ENCODE measurements around the gene PHF20. TPM values are rescaled to one million over a fixed set of nuclear protein-coding genes. Genes with fewer than 3 reads are reported as not detected.
A peak's percentile ranks its signal among the peaks of the same experiment; 100 is the strongest.
"Not testable (repeated sequence)": the region's sequence is repeated elsewhere in the genome, so short reads cannot be mapped to it uniquely, and the experiment has no call there.

Gene PHF20
- total RNA-seq, 1 experiment from 2014 or later, result 65.8 TPM

GRCh38 chr20:35954907-35955251 is 183.1 kb downstream of the PHF20 start:
- Mint-ChIP-seq H3K9me3 (peaks cover 10% of the 10 kb centered on the region), H3K27ac (peak overlapping the region; percentile 99), H3K4me3 (peak overlapping the region; percentile 98), H3K27me3 (ENCODE audit: low read depth) (peaks cover 5% of the 10 kb centered on the region), H3K4me1 (peaks cover 10% of the 10 kb centered on the region), H3K36me3 (peaks cover 5% of the 10 kb centered on the region; the same call in 1 of the 2 replicates)
- DNase-seq (ENCODE audit: low spot score), result no peak
- ChIA-PET CTCF (interaction anchor here (0.6 to 4.6 kb wide), 61 partner anchors 8 to 500 kb away, joined by 3 to 103 read pairs (median 6); partner anchors contain the start of genes CNBD2, CPNE1, ERGIC3 and RBM12), POLR2A (interaction anchor here (0.6 to 2.4 kb wide), 16 partner anchors 13 to 616 kb away, joined by 3 to 30 read pairs (median 4); partner anchors contain the start of genes CEP250, CNBD2, NFS1 and RBM39)
- no peak for TF ChIP-seq RELA (CRISPR knock-in tag; IDR thresholded peaks at IDR 0.05; ENCODE audit: borderline replicate concordance)
- no peak for TF ChIP-seq ATF1 (CRISPR knock-in tag; IDR thresholded peaks at IDR 0.05)
- no peak for TF ChIP-seq CREM (CRISPR knock-in tag; IDR thresholded peaks at IDR 0.05)
- TF ChIP-seq ZNF512 (CRISPR knock-in tag; IDR thresholded peaks at IDR 0.05; ENCODE audit: borderline replicate concordance), result no peak
- no peak for TF ChIP-seq NR3C1 (CRISPR knock-in tag; conservative IDR thresholded peaks at IDR 0.05; ENCODE audit: low read depth)
- TF ChIP-seq PREB (CRISPR knock-in tag; IDR thresholded peaks at IDR 0.05; ENCODE audit: borderline replicate concordance), result peak; percentile 26; the same call in 1 of the 2 replicates
- TF ChIP-seq E2F5 (CRISPR knock-in tag; IDR thresholded peaks at IDR 0.05), result 0 out of 2 replicates have a peak, but pooled peaks have one; percentile 11
- no peak for ATAC-seq

- H3K36me3 Mint-ChIP-seq, result peaks cover 5% of the 10 kb centered on the region; the same call in 1 of the 2 replicates
- ATAC-seq, result no peak
- peaks cover 13% of the 10 kb centered on the region for H3K4me1 Mint-ChIP-seq
- POLR2A ChIA-PET, result no interaction called here
- H3K9me3 Mint-ChIP-seq, result peaks cover 10% of the 10 kb centered on the region
- H3K27ac Mint-ChIP-seq, result no peak overlapping the region
- no peak overlapping the region for H3K4me3 Mint-ChIP-seq
- no peak for TF ChIP-seq IRF2 (CRISPR knock-in tag; IDR thresholded peaks at IDR 0.05; ENCODE audit: borderline replicate concordance, low read depth)
- TF ChIP-seq CREM (CRISPR knock-in tag; IDR thresholded peaks at IDR 0.05), result no peak
- no peak for TF ChIP-seq ATF6 (CRISPR knock-in tag; IDR thresholded peaks at IDR 0.05)
- no peak for TF ChIP-seq MYBL2 (CRISPR knock-in tag; IDR thresholded peaks at IDR 0.05)
- no peak for DNase-seq (ENCODE audit: low spot score)
- H3K27me3 Mint-ChIP-seq (ENCODE audit: low read depth), result peaks cover 7% of the 10 kb centered on the region
- CTCF ChIA-PET, result no interaction called here
Observed at GRCh38 chr20:35956616-35957015, 184.8 kb downstream of the PHF20 start.

GRCh38 chr20:35959291-35959690 is 187.5 kb downstream of the PHF20 start:
- H3K27me3 Mint-ChIP-seq (ENCODE audit: low read depth); H3K4me3 Mint-ChIP-seq; ATAC-seq; H3K4me1 Mint-ChIP-seq; DNase-seq (ENCODE audit: low spot score); H3K27ac Mint-ChIP-seq; H3K36me3 Mint-ChIP-seq; CTCF ChIA-PET; H3K9me3 Mint-ChIP-seq; POLR2A ChIA-PET: not testable (repeated sequence)

- Mint-ChIP-seq H3K4me1 (peaks cover 13% of the 10 kb centered on the region), H3K27me3 (ENCODE audit: low read depth) (peaks cover 10% of the 10 kb centered on the region), H3K9me3 (peaks cover 8% of the 10 kb centered on the region), H3K27ac (no peak overlapping the region), H3K4me3 (no peak overlapping the region), H3K36me3 (no peaks in the 10 kb centered on the region; the same call in 1 of the 2 replicates)
- CTCF ChIA-PET, result interaction anchor here (0.6 to 2.3 kb wide), 2 partner anchors 10 to 188 kb away, joined by 3 to 8 read pairs; partner anchors contain the start of gene SCAND1
- DNase-seq (ENCODE audit: low spot score) (no peak), ATAC-seq (no peak)
- POLR2A ChIA-PET, result no interaction called here
- TF ChIP-seq CTCF (IDR thresholded peaks at IDR 0.05), result no peak
- TF ChIP-seq ZNF138 (CRISPR knock-in tag; conservative IDR thresholded peaks at IDR 0.05), result no peak
- no peak for TF ChIP-seq RELA (CRISPR knock-in tag; IDR thresholded peaks at IDR 0.05; ENCODE audit: borderline replicate concordance)
- TF ChIP-seq ELF4 (CRISPR knock-in tag; IDR thresholded peaks at IDR 0.05; ENCODE audit: low read depth), result no peak
- TF ChIP-seq TEAD4 (CRISPR knock-in tag; IDR thresholded peaks at IDR 0.05), result no peak
- no peak for TF ChIP-seq TEAD1 (CRISPR knock-in tag; IDR thresholded peaks at IDR 0.05)
- TF ChIP-seq MAX (CRISPR knock-in tag; IDR thresholded peaks at IDR 0.05), result no peak
- no peak for TF ChIP-seq NFE2L1 (CRISPR knock-in tag; IDR thresholded peaks at IDR 0.05)
- TF ChIP-seq ATF1 (CRISPR knock-in tag; IDR thresholded peaks at IDR 0.05), result no peak
- no peak for TF ChIP-seq MLX (CRISPR knock-in tag; IDR thresholded peaks at IDR 0.05)
- no peak for TF ChIP-seq CREM (CRISPR knock-in tag; IDR thresholded peaks at IDR 0.05)
- no peak for TF ChIP-seq EMX1 (CRISPR knock-in tag; IDR thresholded peaks at IDR 0.05)
- TF ChIP-seq PRRX2 (CRISPR knock-in tag; IDR thresholded peaks at IDR 0.05), result no peak
- no peak for TF ChIP-seq MYBL2 (CRISPR knock-in tag; IDR thresholded peaks at IDR 0.05)
Observed at GRCh38 chr20:35963878-35964277, 192.1 kb downstream of the PHF20 start.
